Left colon (tissue), 2 donors: Measurements from ENCODE around the gene TMCC2. TPM values are rescaled to one million over a fixed set of nuclear protein-coding genes. Genes with fewer than 3 reads are reported as not detected.

Source experiments
- ATAC-seq: fragments of 200-7000 bp; cut with Tn5 transposase; one replicate; pipeline ENCODE4 v1.9.1; 2020; ENCODE audit warnings: mild to moderate bottlenecking, moderate library complexity
- DNase-seq, 2 donors: peaks; one replicate each; pipeline ENCODE4 v3.0.0-alpha.2; 2020
- intact Hi-C, 2 donors: fragments of 100-400 bp; cut with DNase I in 1 of 2; cut with micrococcal nuclease in 1 of 2; formaldehyde crosslinking; loops; one replicate each; pipeline versions ENCODE4 v1.11.2 to v1.14.0; 2022; cut with DNase I, micrococcal nuclease
- total RNA-seq, 2 donors: library from RNA; stranded (reverse); fragmentation: NEBNext Ultra II Directional; extraction: Animal tissue kit (Norgen Biotek cat#: 25700); gene quantifications; one replicate each; pipeline ENCODE4 v1.2.1, GENCODE V29; 2021
- donor health status: DM: no; HTN: no; CAD: no.
- donor health status: DM: yes; HTN: yes; CAD: no.

Gene TMCC2
- total RNA-seq, 2 donors from 2014 or later: 0.27 to 1.2 TPM

DNA sequence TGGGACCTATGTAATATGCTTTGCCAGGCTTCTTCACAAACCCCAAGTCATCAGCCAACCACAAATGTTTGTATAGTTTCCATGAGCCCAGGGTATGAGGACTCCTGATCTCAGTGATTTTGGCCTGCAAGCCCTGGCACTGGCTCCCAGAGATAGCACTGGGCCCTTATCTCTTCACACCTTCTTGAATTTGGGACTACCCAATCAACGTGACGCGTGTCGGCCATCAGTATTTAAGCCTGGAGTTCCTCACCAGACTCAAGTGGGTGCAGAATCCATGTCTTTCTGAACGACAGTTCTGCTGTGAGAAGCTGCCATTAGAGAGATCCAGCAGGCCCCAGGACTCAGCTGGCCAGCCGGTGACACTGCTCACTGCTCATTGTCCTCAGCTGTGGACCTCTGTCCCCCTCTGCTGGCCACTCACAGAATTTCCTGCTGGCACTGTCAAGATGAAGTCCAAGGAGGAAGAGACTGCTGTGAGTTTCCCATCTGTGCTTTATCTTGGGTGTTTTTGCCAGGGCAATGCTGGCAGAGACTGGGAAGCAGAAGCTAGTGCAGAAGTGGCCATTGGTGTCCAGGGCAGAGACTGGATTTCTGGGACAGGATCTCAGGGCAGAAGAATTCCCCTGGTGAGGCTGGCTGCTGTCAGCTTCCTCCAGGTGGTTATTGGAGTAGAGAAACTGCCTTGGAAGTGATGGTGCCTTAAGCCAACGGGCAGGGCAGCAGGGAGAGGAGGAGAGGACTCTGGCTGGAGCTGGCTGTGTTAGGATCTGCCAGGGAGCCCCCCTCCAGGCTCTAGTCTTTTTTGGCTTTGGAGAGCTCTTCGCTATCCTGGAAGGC, 28.4 kb downstream of the TMCC2 start:
- peak; percentile 94 for ATAC-seq

DNA sequence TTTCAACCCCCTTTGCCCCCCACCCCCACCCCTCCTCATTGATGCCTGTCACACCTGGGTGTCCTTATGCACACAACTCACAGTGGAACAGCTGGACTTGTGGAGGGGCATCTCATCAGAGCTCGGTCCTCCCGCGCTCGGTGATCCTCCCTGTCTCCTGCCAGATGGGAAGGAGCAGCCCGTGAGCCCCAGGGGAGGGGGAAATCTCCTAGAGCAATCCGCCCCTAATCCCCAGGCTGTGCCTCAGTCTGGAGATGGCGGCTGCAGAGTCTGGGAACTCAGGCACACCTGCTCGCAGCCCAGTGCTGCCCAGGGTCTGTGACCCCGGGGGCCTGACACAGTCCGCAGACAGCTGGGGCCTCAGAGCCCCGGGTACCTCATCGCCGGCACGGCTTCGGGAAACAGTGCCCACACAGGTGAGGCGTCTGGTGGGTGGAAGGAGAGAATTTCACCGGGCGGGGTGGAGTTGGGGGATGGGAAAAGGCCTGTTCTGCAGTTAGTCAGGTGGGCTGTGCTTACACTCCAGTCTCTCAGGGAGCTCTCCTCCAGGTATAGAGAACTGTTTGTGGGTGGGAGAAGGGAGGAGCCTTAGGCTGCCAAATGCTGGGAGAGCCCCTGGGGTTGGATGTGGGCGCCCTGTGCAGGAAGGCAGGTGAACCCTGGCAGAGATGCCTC, 29.3 kb downstream of the TMCC2 start:
- no peak for ATAC-seq
- DNase-seq: no peak
- intact Hi-C loops: loop anchor here (10.0 kb wide), 2 partner anchors 112 to 282 kb away; no protein-coding TSS in a partner anchor

More for the DNA sequence above, 28.4 kb downstream of the TMCC2 start:
- peak; percentile 82 to 92 for DNase-seq
- intact Hi-C loops: loop anchor here (10.0 kb wide), 2 partner anchors 111 to 281 kb away; no protein-coding TSS in a partner anchor

DNA sequence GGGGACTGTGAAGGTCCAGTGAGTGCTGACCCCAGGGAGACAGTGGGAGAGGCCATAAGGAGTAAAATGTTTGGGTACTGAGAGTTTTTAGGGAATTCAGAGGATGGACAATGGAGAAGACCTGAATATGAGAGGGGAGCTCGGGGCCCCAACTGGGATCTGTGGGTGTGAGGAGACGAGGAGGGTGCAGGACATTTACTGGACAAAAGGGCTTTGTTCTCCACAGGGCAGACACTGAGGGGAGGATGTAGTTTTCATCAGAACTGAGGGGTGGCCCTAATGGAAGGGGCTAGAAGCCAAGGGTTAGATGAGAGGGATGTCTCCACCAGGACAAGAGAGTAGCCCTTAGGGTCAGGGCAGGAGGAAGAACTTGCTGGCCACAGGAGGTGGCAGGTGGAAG, 30.0 kb downstream of the TMCC2 start:
- no peak for ATAC-seq
- no peak for DNase-seq
- intact Hi-C loops: loop anchor here (10.0 kb wide), 2 partner anchors 113 to 283 kb away; no protein-coding TSS in a partner anchor

DNA sequence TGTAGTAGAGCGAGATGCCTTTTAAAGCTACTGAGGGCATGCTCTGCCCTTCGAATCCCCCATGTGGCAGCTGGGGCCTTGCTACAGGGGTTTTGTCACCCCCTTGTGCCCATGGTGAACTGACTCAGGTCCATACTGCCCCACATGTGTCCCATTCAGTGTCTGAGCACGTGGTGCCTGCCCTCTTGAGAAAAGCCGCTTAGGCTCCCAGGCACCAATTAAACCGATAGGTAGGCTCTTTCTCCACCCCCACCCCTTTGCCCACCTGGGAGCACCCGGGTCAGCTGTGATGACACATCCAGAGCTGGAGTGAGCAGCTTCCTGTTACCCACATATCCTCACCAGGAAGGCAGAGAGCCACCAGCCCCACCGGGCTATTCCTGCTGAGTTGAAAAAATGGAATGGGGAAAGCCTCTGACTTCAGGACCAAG, 30.5 kb downstream of the TMCC2 start:
- intact Hi-C loops: loop anchor here (10.0 kb wide), 2 partner anchors 113 to 283 kb away; no protein-coding TSS in a partner anchor
- ATAC-seq (peak; percentile 61), DNase-seq (no peak)

DNA sequence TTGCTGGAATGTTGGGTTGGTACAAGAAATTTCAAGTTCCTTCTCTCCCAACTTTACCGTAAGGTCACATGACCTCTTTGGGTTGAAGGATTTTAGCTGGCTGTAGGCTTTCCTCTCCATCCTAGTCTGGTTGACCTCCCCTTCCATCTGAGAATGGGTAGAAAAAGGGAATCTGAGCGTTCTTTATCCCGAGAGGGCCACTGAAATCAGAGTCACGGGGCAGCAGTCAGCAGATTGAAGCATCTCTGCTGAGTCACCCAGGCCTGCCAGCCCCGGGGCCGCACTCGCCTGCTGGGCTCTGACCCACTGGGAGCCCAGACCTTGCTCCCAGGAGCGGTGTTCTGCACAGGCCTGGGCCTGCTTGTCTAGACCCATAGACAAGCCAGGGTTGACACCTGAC, 31.0 kb downstream of the TMCC2 start:
- ATAC-seq: no peak
- intact Hi-C loops: loop anchor here (10.0 kb wide), 2 partner anchors 114 to 284 kb away; no protein-coding TSS in a partner anchor
- no peak for DNase-seq

DNA sequence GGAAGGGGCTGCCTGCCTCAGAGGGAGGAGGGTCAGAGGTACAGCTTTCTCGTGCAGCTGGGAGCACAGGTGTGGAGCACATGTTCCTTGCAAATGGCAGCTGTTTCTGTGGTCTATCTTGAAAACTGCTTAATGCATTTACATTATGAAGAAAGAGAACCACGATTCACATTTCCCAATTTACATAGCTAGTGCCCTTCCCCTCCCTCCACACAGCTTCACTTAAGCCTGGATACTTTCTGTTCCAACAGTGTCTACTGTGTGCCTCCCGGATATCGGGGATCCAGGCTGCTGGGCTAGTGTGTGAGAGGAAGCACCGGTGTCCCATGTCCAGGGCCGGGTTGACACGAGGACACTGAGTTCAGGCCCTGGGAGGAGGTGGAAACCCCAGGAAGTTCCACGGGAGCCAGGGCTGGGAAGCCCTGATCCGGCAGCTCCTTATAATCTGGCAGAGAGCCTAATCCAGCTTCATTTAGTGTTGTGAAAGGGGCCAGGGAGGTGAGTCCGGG, 31.6 kb downstream of the TMCC2 start:
- intact Hi-C loops: loop anchor here (10.0 kb wide), 2 partner anchors 115 to 285 kb away; no protein-coding TSS in a partner anchor
- no peak for ATAC-seq
- DNase-seq: no peak

DNA sequence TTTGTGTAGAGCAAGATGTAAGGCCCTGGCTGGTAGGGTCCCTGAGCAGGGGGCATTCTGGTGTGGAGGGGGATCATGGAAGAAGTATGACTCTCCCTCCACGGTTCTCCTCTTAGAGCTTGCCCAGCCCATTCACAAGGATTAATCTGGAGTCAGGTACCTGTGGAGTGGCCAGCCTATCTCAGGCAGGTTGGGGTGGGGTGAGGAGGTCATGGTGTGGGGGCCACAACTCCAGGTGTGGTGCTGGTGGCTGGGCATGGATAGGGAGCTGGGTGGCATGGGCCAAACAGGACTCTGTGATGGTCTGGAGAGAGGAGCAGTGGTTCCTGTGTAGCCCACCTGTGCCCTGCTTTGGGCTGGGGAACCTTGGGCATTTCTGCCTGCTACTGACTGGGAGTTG, 32.3 kb downstream of the TMCC2 start:
- intact Hi-C loops: loop anchor here (10.0 kb wide), 2 partner anchors 115 to 285 kb away; no protein-coding TSS in a partner anchor
- DNase-seq (no peak), ATAC-seq (no peak)

DNA sequence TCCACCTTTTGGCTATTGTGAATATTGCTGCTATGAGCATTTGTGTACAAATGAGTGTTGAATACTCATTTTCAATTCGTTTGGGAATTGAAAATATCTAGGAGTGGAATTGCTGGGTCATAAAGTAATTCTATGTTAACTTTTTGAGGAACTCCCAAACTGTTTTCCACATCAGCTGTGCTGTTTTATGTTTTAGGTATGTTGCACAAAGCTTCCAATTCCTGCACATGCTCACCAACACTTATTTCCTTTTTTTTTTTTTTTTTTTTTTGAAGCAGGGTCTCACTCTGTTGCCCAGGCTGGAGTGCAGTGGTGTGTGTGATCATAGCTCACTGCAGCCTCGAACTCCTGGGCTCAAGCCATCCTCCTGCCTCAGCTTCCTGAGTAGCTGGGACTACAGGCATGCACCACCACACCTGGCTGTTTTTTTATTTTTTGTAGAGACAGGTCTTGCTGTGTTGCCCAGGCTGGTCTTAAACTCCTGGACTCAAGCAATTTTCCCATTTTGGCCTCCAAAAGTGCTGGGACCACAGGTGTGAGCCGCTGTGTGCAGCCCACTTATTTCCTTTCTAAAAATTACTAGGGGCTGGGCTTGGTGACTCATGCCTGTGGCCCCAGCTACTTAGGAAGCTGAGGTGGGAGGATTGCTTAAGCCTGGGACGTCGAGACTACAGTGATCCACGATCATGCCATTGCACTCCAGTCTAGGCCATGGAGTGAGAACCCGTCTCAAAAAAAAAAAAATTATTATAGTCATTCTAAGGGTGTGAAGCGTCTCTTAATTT, 33.4 kb downstream of the TMCC2 start:
- intact Hi-C loops: no loop called here
- no peak for ATAC-seq

DNA sequence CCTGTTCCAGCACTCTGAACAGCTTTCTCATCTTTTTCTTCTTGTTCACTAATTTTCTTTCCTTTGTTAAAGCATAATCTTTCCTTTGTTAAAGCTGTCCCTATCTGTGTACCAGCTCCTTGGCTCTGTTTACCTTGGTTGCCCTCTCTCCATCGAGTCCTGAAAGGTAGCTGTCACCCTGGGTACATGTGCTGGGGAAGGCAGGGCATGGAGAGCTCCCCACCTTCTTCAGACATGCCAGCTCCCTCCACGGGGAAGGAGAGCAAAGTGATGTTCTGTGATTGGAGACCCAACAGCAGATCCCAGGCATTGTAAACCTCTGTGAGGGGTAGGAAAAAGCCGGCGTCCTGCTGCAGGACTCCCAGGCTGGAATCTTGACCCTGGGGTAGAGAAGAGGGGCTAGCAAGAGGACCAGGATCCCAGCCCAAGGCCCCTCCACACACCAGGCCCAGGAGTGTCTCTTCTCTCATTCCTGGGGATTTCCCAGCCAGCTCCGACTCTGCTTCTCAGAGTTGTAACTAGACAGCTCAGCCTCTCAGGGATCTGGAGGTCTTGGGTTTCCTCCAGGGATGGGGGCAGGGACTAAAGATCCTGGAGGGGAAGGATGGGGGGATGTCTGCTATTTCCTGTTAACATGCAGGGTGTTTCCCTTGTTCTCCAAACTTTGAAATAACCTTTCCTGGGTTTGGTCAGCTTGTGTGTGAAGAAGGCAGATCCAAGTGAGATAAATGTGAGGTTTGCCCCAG, 34.4 kb downstream of the TMCC2 start:
- ATAC-seq (no peak), DNase-seq (no peak)
- intact Hi-C loops: no loop called here

More for the DNA sequence above, 33.4 kb downstream of the TMCC2 start:
- no peak for DNase-seq

DNA sequence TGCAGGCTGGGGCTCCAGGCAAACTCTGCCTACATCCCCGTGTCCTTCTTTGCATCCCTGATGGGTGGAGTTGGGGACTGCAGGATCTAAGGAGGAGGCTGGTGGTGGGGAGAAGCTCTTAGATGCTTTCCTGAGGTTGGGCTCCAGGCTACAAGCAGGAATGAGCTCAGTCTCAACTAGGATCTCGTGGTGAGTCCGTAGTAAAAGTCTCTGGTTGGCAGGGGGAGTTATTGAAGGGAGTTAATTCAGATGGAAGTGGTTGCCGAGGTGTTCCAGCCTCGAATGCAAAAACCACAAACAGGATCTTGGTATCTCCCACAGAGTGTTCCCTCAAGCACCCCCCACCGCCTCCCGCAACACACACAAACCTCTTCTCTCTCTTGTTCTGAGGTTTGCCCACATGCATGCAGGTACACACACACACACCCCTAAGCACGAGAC, 35.0 kb downstream of the TMCC2 start:
- ATAC-seq (no peak), DNase-seq (no peak)
- intact Hi-C loops: no loop called here

DNA sequence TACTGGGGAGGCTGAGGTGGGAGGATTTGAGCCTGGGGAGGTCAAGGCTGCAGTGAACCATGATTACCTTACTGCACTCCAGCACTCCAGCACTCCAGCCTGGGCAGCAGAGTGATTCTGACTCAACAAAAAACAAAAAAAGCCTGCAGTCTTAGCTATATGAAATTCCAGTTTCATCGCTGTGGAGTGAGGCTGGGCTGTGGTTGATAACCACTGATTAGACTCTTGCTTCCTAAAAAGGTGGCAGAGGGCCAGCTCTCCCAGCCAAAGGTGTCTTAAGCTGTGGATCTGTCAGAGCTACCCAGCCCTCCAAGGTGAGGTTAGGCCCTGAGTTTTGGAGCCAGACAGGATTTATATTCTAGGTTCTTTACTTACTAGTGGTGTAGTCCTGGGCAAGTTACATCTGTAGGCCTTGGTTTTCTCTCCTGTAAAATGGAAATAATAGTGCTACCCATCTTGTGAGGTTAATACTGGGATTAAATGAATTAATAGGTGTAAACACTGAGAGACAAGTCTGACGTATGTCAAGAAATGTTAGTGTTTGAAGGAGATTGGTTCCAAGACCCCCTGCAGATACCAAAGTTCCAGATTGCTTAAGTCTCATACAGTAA, 35.9 kb downstream of the TMCC2 start:
- intact Hi-C loops: no loop called here
- no peak for DNase-seq
- no peak for ATAC-seq

DNA sequence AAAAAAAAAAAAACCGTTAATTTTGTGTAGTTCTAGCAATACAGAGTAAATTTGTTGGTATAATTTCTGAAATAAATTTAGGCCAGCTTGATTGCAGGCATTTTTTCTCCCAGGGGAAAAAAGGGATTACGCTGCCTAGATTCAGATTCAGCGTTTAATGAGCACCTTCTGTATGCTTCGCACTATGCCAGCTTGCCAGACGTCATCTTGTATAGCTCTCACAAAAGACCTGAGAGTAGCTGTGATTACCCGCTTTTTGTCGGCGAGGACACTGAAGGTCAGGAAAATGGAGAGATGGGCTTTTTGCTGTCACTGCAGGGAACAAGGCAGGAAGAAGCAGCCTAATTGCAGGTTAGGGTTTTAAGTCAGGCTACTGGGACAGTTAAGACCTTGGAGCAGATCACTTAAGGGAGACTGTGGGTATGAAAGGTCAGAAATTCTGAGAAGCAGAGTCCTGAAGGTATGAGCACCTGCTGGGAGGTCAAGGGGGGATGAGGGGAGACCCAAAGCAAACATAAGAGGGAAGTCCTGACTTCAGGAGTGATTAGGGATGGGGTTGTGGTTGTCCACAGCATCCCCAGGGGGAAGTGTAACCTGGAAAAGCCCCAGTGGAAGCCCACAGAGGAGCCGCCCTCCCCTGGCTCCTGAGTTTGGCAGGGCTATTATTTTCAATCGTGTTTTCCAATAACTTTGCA, 39.0 kb downstream of the TMCC2 start:
- ATAC-seq (no peak), DNase-seq (no peak)
- intact Hi-C loops: no loop called here

DNA sequence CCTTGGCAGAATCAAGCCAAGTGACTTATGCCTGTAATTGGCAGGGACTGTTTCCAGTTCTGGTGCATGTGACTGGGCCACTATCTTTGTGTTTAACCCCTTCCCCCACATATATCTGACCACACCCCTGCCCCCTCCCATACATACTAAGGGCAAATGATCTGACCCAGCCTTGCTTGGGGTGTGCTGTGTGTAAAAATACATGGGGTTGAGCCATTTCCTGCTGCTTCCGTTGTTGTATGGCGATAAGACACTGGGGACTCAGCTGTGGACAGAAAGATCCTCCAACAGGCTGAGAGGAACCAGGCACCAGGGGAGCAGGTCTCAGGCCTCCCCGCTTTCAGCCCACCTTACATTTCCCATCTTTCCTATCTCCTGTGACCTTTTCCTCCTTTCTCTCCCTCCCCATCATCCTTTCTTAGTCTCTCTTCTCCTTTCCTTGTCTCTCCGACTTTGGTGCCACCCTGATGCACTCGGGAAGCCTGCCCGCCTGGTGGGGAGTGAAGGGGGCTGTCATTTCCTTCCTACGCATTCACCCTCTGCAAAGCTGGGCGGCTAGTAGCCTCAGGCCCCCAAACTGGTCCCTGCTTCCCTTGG, 39.7 kb downstream of the TMCC2 start:
- peak; percentile 51 for ATAC-seq
- DNase-seq: no peak
- intact Hi-C loops: no loop called here

DNA sequence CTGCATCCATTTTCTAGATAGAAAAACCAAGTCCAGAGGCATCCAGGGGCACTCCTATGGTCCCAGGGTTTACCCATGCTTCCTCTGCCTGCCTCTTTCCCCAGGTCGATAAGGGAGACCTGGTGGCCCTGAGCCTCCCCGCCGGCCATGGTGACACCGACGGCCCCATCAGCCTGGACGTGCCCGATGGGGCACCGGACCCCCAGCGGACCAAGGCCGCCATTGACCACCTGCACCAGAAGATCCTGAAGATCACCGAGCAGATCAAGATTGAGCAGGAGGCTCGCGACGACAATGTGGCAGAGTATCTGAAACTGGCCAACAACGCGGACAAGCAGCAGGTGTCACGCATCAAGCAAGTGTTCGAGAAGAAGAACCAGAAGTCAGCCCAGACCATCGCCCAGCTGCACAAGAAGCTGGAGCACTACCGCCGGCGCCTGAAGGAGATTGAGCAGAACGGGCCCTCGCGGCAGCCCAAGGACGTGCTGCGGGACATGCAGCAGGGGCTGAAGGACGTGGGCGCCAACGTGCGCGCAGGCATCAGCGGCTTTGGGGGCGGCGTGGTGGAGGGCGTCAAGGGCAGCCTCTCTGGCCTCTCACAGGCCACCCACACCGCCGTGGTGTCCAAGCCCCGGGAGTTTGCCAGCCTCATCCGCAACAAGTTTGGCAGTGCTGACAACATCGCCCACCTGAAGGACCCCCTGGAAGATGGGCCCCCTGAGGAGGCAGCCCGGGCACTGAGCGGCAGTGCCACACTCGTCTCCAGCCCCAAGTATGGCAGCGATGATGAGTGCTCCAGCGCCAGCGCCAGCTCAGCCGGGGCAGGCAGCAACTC, 41.3 kb downstream of the TMCC2 start:
- ATAC-seq (no peak), DNase-seq (no peak)
- intact Hi-C loops: no loop called here

DNA sequence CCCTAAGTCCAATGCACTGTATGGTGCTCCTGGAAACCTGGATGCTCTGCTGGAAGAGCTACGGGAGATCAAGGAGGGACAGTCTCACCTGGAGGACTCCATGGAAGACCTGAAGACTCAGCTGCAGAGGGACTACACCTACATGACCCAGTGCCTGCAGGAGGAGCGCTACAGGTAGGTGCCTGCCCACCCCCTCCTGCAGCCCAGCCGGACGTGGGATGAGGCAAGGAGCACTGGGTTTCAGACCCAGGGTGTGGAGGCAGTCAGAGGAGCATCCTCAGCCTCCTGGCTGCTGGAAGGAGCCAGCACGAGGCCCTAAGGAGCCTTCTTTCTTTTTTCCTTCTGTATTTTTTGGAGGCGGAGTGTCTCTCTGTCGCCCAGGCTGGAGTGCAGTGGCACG, 42.0 kb downstream of the TMCC2 start:
- ATAC-seq (no peak), DNase-seq (no peak)
- intact Hi-C loops: loop anchor here in 1 of 2 donors (5.0 kb wide), 1 partner anchor 58 kb away; no protein-coding TSS in a partner anchor

DNA sequence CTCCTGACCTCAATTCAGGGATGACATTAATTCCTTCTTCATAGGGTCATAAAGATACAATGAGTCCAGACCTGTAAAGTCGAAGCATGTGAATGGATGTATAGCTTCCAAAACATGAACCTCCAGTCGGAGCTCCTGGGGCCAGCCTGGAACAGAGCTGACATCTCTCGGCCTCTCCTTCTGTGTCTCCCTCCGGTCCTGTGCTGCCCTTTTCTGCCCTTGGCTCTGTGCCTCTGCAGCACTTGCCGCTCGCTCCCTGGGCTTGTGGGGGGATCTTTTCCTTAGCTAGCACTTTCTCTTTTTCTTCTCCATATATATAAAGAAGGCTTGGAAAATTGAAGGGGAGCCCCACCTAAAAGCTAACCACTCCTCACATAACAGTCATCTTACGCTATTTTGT, 42.5 kb downstream of the TMCC2 start:
- DNase-seq: no peak
- intact Hi-C loops: loop anchor here in 1 of 2 donors (5.0 kb wide), 1 partner anchor 57 kb away; no protein-coding TSS in a partner anchor
- ATAC-seq: no peak
